CD4-positive, alpha-beta T cell treated with Interleukin-15 for 1 hour (primary cell): ENCODE results near the gene YES1.
A peak's percentile ranks its signal among the peaks of the same experiment; 100 is the strongest.

Source experiments
- DNase-seq: peaks from one replicate; pipeline ENCODE4 v3.0.0-alpha.2; 2020

YES1 gene

DNA sequence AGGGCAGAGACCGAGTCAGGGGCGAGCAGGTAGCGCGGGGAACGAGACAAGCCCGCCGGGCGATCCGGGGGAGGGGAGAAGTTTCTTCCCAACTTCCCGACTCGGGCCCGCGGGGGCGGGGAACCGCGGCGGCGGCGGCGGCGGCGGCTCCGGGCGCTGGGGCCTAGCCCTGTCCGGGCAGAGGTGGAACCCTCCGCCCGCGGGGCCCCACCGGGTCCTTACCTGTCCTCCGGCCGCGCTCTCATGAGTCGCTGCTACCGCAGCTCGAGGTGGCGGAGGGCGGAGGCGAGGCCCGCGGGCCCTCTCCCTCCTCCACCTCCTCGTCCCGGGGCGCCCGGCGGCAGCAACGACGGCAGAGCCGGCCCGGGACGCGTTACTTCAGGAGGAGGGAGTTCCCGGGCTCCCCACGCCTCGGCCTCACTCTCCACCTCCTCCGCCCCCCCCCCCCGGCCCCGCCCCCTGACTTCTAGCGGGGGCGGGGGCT is at the start of gene YES1:
YES1 (minus strand) TSS at position 351 of the 484 bp plus-strand sequence. CDS start 55,415 bp downstream, outside the sequence.
- DNase-seq: peak; percentile 65

DNA sequence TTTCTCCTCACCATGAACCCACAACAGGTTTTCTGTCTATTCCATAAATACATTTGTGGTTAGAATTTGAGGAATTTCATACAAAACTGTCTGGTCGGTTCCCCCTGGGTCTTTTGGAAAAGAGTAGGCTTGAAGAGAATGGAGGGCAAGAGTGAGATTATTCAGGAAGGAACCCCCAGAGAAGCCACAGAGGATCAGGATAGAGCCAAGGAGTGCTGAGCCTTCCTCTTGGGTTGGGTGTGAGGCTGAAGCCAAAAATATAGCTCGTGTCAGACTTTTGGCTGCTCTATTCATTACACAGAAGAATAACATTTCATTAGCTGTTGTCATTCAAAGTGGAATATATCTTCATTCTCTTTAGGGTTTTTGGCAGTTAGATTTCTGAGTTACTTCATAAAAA is 45.9 kb upstream of the YES1 start:
- no peak for DNase-seq

DNA sequence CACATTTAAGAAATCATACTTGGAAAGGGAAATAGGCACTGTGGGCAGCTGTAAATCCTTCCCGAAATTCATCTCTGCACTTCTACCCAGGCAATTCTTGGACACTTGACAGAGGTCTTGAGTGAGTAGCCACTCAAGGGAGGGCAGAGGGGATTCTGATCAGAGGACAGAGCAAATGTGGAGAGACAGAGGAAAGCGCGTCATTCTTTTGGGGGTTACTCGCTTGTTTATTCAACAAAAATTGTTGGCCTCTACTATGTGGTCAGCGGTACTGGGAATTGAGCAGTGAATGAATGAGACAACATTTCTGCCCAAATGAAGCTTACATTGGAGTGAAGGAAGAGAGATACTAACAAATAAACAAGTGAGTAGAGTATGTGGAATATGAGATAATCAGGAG is 41.4 kb upstream of the YES1 start:
- no peak for DNase-seq

DNA sequence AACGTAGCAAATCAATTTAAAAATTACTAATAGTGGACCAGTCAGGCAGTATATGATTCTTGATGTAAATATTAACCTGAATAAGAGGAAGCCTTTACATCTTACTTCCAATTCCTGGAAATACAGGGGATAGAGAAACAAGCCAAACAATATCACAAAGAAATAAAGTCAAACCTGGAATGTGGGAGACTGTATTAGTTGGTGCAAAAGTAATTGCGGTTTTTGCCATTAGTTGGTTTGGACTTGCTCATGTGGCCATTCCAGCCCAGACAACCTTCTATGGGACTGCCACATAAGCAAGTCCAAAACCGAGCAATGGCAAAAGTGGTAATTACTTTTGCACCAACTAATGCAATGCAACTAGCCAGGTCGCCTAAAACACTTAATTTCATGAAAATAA is 38.9 kb upstream of the YES1 start:
- DNase-seq: no peak

DNA sequence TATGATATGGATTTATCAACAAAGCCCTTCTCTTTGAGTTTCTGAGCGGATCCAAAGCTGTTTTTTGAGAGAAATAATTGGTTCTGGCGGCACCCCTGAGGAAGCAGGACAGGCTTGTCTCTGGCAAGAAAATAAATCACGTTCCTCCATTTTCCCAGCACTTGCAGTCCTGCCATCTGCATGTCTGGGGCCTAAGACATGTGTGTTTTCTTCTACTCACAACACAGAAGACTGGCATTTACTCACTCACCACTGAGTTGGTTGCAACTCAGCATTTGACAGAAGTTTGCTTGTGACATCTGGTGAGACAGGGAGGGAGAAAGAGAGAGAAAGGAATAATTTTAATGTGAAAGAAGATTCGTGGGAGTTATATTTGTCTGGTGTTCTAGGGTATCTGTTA is 37.0 kb upstream of the YES1 start:
- no peak for DNase-seq

DNA sequence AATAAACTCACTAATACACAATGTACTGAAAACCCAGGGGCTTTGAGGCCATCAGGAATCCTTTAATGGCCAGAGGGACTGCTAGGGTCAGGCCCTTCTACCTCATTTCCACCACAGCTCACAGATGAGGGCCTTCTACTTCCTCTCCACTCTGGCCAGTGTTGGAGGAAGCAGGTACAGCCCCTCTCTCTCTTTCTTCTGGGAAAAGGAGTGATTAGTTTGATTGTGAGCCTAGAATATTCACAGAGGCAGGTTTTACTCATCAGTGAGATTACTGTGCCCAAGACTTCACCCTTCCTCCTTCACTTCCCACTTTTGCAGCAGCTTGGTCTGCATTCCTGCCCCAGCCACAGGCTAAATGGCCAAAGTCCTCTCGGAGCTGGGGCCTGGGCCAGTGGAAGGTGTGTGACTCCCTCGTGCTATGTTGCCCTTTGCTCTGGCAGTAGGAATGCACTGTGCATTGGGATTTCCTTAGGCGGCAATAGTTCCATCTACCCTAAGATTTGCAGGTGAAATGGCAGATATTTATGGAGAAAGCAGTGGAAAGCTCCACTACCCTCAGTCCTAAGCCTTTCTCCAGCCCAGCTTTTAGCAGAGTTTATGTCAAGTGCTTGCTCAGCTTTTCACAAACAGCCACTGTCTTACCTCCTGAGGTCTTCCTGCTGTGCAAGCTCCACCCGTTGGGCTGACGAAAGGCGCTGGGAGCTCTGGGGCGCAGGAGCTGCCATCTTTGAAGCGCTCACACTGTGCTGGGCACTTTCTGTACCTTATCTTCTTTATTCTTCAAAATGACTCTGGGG is 36.2 kb upstream of the YES1 start:
- DNase-seq: no peak

DNA sequence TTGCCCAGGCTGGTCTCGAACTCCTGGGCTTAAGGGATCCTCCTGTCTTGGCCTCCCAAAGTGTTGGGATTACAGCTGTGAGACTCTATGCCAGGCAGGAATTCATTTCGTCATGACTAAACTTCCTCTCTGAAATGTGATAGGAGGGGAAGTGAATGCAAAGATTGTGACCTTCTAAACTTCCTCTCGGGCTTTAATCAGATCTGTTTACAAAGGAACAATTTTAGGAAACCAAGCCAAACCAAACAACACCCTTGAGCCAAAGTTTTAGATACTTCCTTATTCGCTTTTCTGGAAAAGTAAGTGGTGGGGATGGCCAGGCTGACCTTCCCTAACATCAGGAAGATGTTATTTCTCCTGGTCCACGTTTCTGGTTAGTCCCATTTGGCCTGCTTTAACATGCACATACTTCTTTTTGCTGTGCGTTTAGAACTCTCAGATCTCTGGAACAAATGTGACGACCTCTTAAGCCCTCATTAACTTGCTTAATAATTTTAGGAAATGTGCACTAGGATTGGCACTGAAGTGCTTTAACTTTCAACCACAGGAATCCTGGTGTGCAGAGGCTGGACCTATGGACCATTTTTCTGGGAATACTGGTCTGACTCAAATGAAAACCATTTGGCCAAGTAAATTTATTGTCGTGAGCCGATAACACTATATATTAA is 33.2 kb upstream of the YES1 start:
- no peak for DNase-seq

DNA sequence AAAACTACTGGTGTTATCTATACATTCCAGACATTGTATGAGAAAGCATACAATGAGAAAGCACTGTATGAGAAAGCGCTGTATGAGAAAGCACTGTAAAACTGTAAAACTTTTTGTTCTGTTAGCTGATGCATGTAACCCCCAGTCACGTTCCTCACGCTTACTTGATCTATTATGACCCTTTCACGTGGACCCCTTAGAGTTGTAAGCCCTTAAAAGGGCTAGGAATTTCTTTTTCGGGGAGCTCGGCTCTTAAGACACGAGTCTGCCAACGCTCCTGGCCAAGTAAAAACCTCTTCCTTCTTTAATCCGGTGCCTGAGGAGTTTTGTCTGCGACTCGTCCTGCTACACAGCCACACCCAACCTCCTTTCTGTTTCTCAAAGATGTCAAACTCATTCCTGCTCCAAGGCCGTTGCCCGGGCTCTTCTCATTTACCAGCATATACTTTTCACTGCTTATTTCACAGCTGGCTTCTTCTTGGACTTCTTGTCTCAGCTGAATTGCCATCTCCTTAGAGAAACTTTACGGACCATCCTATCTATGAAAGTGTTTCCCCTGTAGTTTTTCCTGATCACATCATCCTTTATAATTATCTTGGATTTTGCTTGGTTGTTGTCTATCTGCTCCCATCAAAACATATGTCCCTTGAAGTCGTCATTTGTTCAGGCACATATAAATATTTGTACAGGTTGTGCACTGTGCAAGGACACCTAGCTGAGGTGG is 29.8 kb upstream of the YES1 start:
- no peak for DNase-seq

DNA sequence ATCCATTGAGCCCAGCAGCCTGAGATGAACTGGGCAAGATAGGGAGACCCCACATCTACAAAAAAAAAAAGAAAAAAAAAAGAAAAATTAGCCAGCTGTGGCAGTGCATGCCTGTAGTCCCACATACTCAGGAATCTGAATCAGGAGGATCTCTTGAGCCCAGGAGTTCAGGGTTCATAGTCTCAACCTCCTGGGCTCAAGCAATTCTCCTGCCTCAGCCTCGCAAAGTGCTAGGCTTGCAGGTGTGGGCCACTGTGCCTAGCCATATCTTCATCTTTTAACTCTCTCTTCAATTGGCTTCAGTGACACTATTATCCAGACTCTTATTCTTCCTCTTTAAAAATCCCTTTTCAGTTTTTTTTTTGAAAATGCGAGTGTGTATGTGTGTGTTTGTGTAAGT is 28.5 kb upstream of the YES1 start:
- DNase-seq: no peak

DNA sequence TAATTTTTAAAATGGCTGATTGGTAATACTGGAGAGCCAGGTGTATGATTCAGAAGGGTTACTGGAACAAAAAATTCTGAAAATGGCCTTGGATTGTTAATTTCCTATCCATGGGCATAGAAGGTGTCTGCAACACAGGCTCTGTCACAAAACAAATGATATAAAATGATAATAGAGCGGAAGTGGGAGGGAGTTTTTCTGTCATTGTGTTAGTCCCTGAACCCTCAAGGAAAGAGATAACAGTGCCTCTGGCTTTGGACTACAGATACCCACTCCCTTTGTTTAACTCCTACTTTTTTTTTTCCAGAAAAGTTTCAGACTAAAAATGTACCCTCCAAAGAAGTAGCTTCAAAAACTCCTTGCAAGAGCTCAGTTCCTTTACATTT is 28.0 kb upstream of the YES1 start:
- no peak for DNase-seq

DNA sequence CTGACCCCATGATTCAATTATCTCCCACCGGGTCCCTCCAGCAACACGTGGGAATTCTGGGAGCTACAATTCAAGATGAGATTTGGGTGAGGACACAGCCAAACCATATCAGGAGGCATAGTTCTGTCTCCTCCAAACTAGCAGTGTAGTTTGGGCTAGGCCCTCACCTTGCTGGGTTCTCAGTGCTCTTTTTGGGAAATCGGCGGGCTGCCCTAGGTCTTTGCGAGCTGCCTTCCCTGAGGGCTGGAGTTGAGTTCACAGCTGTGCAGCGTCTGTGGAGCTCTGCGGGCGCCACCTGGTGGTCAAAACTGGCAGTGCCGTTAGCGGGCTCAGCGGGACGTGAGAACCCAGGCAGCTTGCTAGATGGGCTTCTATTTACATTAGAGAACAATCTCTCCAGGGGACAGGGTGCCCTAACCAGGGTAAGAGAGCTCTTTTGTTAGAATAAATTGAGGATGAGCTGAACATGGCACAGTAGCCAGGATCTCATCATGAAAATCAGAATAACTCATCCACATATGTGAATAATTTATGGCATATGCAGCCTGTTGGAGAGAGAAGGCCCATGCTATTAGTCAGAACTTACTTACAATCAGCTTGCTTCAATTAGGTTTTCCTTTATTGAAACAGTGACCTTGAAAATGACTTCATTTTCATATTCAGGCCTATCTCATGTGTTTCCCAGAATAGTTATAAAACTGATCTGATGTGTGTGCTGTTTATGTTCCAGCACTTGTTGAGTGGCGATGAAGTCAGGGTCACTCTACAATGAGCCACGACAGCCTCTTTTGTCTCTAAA is 27.4 kb upstream of the YES1 start:
- peak; percentile 77 for DNase-seq

DNA sequence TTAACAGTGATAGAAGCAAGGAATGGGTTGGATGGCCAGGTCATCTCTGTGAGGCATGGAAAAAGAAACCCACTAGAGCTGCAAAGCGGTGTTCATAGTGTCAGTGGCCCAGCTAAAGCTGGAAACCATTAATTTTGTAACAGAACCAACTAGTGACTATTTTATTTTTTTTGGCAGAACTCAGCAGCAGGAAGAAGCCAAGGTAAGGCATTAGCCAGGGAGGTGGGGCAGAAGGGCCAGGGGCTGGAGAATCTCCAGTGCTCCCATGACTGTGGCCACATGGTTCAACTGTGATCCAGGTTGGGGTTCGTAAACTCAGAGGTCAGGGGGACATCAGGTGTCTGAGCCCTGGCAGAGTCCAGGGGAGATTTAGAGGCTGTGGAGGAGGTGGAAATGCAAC is 25.9 kb upstream of the YES1 start:
- no peak for DNase-seq

DNA sequence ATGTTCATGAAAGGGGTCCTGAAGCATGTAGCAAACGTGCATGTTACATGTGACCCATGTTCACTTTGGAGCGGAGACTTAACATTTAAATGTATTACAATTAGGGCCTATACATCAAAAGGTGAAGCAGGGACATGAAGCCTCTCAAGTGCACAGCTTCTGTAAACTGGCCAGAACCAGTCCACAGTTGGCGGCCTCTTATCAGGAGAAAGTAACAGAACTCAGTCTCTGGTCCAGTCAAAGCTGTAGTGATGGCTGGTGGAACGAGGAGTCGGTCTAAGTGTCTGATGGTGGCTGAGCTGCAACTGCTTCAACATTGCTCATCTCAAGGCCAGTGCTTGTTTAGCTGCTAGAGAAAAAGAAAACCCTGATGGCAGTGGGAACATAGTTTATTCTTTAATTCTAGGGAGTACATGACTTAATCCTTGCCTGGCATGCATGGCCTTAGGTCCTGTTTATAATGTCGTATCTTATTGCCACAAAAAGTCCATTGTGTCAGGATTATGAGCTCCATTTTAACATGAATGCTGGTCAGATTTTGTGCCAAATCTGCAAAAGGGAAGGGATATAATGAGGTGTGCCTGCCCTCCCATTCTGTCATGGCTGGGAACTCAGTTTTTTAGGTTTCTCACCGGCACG is 22.2 kb upstream of the YES1 start:
- no peak for DNase-seq

DNA sequence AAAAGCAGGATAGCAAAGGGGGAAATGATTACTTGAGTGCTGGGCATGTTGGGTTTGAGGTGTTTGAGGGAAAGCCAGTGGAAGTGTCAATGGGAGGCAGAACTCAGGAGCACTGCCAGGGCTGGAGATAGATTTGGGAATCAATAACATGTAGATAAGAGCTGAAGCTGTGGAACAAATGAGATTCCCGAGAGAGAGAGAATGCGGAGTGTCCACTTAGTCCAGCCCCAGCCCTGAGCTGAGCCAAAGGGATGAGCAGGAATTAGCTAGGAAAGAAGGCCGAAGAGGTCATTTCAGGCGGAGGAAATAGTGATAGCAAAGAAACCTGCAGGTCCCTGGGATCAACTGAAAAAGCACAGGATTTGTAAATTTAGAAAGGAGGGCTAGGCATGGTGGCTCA is 21.2 kb upstream of the YES1 start:
- DNase-seq: no peak

DNA sequence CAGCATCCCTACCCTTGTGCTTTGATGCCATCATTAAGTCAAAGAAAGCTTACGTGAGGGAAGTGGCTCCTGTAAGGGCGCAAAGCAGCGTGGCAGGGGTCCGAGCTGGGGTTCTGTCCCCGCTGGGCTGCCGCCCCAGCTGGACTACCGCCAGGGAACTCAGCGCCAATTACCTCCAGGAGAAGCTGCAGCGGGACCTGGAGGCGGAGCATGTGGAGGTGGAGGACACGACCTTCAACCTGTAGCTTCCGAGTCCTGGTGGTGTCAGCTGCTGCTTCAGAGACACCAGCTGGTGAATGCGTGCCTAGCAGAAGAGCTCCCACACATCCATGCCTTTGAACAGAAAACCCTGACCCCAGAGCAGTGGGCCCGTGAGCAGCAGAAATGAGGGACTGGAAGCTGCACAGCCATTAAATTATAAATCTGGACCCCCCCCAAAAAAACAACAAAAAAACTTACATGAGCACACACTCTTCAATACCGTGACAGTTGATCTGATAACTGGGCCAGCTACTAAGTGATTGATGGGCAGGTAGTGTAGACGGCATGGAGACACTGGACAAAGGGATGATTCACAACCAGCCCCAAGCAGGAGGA is 20.1 kb upstream of the YES1 start:
- DNase-seq: no peak

DNA sequence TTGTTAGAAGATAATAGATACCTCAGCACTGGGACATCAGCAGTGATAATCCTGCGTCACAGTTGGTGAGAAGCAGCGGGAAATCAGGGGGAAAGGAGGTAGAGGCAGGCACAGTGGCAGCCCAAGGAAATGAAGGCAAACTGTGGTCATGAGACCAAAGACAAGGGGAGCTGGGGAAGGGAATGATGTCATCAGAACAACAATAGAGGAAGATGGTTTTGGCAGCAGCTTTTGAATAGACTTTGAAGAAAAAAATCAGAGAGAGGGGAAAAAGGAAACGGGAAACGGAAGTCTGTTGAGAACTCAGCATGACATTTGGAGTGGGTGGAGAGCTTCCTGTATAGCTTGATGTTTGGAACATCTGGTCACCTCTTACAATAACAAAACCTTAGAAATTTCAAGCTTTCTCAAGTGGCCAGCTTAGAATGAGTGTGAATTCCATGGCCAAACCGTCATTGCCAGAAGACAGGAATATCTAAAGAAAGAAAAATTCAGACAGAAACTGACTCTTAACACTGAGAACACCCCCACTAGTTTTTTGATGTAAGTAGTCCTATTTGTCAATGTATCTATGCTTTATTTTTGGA is 18.4 kb upstream of the YES1 start:
- peak; percentile 38 for DNase-seq

DNA sequence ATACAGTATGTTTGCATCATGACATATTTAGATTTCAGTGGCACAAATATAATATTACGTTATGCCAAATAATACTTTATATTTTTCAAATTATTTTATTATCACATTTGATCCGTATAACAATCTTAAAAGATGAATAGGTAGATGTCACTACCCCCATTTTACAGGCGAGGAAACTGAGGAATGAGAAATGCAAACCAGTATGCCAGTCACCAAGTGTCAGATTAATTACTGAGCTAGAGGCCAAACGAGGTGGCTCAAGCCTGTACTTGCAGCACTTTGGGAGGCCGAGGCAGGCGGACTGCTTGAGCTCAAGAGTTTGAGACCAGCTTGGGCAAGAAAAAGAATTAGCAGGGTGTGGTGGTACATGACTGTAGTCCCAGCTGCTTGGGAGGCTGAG is 17.4 kb upstream of the YES1 start:
- DNase-seq: no peak

DNA sequence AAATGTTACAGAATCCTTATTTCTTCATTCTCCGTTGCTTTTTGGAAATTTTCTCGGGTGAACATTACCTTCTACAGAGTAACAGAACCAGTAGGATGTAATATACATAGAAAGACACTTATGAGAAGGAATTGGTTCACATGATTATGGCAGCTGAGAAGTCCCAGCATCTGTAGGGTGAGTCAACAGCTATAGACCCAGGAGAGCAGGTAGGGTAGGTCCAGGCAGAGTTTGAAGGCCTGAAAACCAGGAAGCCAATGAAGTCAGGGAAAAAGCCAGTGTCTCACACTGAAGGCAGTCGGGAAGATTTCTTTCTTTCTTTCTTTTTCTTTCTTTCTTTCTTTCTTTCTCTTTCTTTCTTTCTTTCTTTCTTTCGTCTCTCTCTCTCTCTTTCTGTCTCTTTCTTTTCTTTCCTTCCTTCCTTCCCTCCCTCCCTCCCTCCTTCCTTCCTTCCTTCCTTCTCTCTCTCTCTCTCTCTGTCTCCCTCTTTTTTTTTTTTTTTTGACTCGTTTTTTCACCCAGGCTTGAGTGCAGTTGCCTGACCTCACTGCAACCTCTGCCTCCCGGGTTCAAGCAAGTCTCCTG is 15.1 kb upstream of the YES1 start:
- no peak for DNase-seq

DNA sequence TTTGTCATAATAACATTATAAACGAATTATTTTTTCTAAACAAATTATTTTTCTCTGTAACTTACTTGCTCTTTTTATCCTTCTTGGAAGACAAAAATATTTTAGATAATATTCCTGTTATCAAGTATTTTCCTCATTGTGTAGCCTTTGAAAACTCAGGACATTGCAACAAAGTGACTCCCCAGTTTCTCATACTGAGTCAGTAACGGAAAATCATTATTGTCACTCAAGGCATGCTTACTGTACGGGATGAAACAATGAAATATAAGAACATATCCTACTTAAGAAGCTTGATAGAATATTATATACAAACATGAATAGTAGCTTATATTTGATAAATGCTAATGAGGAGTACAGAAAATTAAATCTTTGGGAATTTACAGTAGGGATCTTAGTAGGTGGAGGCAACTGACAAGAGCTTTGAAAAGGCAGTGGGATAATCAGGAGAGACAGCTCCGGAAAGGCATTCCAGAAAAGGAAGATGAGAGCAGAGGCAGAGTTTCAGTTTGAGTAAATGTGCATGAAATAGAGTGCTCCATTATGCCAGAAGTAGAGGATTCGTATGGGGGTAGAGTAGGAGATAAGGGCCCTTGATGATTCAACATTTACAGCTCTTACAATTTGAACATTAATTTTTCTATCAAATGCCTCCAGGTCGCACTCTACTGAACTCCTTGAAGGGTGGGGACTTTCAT is 14.0 kb upstream of the YES1 start:
- DNase-seq: no peak

DNA sequence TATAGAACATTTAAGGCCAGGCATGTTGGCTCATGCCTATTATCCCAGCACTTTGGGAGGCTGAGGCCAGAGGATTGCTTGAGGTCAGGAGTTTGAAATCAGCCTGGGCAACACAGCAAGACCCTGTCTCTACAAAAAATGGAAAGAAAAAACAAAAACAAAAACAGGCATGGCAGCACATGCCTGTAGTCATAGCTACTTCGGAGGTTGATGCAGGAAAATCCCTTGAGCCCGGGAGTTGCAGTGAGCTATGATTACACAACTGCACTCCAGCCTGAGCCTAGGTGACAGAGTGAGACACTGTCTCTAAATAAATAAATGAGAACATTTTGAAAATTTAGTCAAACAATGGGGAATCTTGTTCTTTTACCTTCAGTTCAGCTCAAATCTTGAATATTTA is 12.1 kb upstream of the YES1 start:
- no peak for DNase-seq
